ENCODE results near the gene ZNF595. TPM values are rescaled to one million over a fixed set of nuclear protein-coding genes. Genes with fewer than 3 reads are reported as not detected.
"Not testable (repeated sequence)": the region's sequence is repeated elsewhere in the genome, so short reads cannot be mapped to it uniquely, and the experiment has no call there.

Gene ZNF595
- polyA plus RNA-seq, 1 donor (not counting 4 experiments of a cell fraction or from before 2014, with no cell fraction given), result 6.6 TPM

DNA sequence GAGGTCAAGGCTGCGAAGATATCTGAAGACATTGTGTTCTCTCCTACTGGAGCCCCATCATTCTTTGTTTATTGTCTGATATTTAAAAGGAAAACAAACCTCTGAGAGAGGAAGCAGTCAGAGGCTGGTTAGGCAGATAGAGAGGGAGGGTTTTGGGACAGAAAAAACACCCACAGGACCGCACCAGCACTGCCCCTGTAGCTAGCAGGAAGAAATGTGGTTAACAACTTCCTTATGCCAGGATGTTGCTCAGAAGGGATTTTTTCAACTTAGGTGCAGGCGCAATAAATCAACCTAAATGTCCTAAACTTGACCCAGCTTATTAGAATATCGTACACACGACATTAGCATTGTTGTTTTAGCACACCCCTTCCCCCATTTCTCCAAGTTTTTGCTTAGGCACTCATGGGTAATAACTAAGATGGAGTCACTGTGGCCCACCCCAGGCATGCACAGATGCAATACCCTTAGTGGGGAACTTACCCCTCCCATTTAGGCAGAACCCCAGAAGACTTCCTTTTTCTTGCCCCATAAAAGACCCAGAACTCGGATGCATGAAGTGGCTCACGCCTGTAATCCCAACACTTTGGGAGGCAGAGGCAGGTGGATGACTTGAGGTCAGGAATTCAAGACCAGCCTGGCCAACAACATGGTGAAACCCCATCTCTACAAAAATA lies 68.4 kb downstream of the ZNF595 start:
- H3K27ac ChIP-seq (ENCODE audit: control insufficient read depth, insufficient read depth, low read length), result no peak overlapping the region
- H3K36me3 ChIP-seq (ENCODE audit: control insufficient read depth in 2 of 2, extremely low read depth in 1 of 2, insufficient read depth in 2 of 2, low read length in 2 of 2), result no peaks in the 10 kb centered on the region
- H3K4me3 ChIP-seq (ENCODE audit: control insufficient read depth in 2 of 3, extremely low read depth in 1 of 3, insufficient read depth in 2 of 3, low read depth in 1 of 3, low read length in 3 of 3), result no peak overlapping the region
- no peaks in the 10 kb centered on the region for H3K9me1 ChIP-seq (ENCODE audit: control insufficient read depth, extremely low read depth, insufficient read depth, low read length)
- H3K9ac ChIP-seq (ENCODE audit: control insufficient read depth, extremely low read depth, insufficient read depth, low read length), result no peak overlapping the region
- peaks cover 5% of the 10 kb centered on the region for H3K4me1 ChIP-seq (ENCODE audit: control insufficient read depth, extremely low read depth, insufficient read depth, low read length)
- H4K20me1 ChIP-seq (ENCODE audit: control insufficient read depth, extremely low read depth, insufficient read depth, low read length), result no peaks in the 10 kb centered on the region
- no peak overlapping the region for H2AFZ ChIP-seq (ENCODE audit: control insufficient read depth, low read length)
- DNase-seq (ENCODE audit: low read depth, low spot score), result no peak
- peaks cover 21% of the 10 kb centered on the region for H3K79me2 ChIP-seq (ENCODE audit: control insufficient read depth, insufficient read depth, low read length)
- no peaks in the 10 kb centered on the region for H3K27me3 ChIP-seq (ENCODE audit: control insufficient read depth, extremely low read depth, insufficient read depth, low read length)
- no peak overlapping the region for H3K4me2 ChIP-seq (ENCODE audit: control insufficient read depth, extremely low read depth, insufficient read depth, low read depth, low read length)
- H3K9me3 ChIP-seq (ENCODE audit: control insufficient read depth, low read depth, low read length), result peaks cover 2% of the 10 kb centered on the region
- dilution Hi-C loops (cut with MboI; ENCODE audit: extremely low pct_ligation_motif_present, low sequenced_read_pairs), result no loop called here
- TF ChIP-seq, protein P1, sequence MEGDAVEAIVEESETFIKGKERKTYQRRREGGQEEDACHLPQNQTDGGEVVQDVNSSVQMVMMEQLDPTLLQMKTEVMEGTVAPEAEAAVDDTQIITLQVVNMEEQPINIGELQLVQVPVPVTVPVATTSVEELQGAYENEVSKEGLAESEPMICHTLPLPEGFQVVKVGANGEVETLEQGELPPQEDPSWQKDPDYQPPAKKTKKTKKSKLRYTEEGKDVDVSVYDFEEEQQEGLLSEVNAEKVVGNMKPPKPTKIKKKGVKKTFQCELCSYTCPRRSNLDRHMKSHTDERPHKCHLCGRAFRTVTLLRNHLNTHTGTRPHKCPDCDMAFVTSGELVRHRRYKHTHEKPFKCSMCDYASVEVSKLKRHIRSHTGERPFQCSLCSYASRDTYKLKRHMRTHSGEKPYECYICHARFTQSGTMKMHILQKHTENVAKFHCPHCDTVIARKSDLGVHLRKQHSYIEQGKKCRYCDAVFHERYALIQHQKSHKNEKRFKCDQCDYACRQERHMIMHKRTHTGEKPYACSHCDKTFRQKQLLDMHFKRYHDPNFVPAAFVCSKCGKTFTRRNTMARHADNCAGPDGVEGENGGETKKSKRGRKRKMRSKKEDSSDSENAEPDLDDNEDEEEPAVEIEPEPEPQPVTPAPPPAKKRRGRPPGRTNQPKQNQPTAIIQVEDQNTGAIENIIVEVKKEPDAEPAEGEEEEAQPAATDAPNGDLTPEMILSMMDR (optimal IDR thresholded peaks at IDR 0.05 in 1 of 3, IDR thresholded peaks at IDR 0.05 in 1 of 3, conservative IDR thresholded peaks at IDR 0.05 in 1 of 3; ENCODE audit: extremely low read depth in 1 of 3, insufficient read depth in 2 of 3, low read length in 3 of 3), result no peak
- TF ChIP-seq EZH2 (IDR thresholded peaks at IDR 0.05; ENCODE audit: low read length), result no peak
- no peak for FAIRE-seq

DNA sequence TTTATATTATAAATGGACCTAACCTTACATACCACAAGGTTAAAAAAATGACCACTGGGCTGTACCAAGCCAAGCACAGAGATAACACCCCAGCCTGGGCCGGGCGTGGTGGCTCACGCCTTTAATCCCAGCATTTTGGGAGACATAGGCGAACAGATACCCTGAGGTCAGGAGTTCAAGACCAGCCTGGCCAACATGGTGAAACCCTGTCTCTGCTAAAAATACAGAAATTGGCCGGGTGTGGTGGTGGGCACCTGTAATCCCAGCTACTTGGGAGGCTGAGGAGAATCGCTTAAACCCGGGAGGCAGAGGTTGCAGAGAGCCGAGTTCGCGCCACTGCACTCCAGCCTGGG lies 70.8 kb downstream of the ZNF595 start:
- H3K79me2 ChIP-seq (ENCODE audit: control insufficient read depth, insufficient read depth, low read length), result peaks cover 38% of the 10 kb centered on the region
- dilution Hi-C loops (cut with MboI; ENCODE audit: extremely low pct_ligation_motif_present, low sequenced_read_pairs); H3K27me3 ChIP-seq (ENCODE audit: control insufficient read depth, extremely low read depth, insufficient read depth, low read length); H3K9me1 ChIP-seq (ENCODE audit: control insufficient read depth, extremely low read depth, insufficient read depth, low read length); DNase-seq (ENCODE audit: low read depth, low spot score); H4K20me1 ChIP-seq (ENCODE audit: control insufficient read depth, extremely low read depth, insufficient read depth, low read length); H3K4me1 ChIP-seq (ENCODE audit: control insufficient read depth, extremely low read depth, insufficient read depth, low read length); FAIRE-seq: not testable (repeated sequence)
- peak overlapping the region; percentile 84 for H2AFZ ChIP-seq (ENCODE audit: control insufficient read depth, low read length)
- H3K4me3 ChIP-seq (ENCODE audit: control insufficient read depth in 2 of 3, extremely low read depth in 1 of 3, insufficient read depth in 2 of 3, low read depth in 1 of 3, low read length in 3 of 3), result peak overlapping the region in 2 of 3 experiments; percentile 43 to 93
- H3K9me3 ChIP-seq (ENCODE audit: control insufficient read depth, low read depth, low read length), result peaks cover 12% of the 10 kb centered on the region
- H3K9ac ChIP-seq (ENCODE audit: control insufficient read depth, extremely low read depth, insufficient read depth, low read length), result peak overlapping the region; percentile 92
- H3K4me2 ChIP-seq (ENCODE audit: control insufficient read depth, extremely low read depth, insufficient read depth, low read depth, low read length), result peak overlapping the region; percentile 89
- H3K36me3 ChIP-seq (ENCODE audit: control insufficient read depth in 2 of 2, extremely low read depth in 1 of 2, insufficient read depth in 2 of 2, low read length in 2 of 2), result peaks cover 0 to 19% of the 10 kb centered on the region in 2 experiments
- H3K27ac ChIP-seq (ENCODE audit: control insufficient read depth, insufficient read depth, low read length), result peak overlapping the region; percentile 91
